Fibroblast of the aortic adventitia (primary cell): Measurements from ENCODE around the gene CNGA4. TPM values are rescaled to one million over a fixed set of nuclear protein-coding genes. Genes with fewer than 3 reads are reported as not detected.

Experiments
- DNase-seq: peaks from one replicate; pipeline ENCODE4 v3.0.0-alpha.2; 2010; ENCODE audit warnings: low read depth
- H3K4me3 ChIP-seq: 2 replicates; pipeline ENCODE4 v1.5.1; 2011; ENCODE audit warnings: low read depth, mild to moderate bottlenecking, control low read depth, low read length, moderate library complexity
- total RNA-seq: library from RNA; depleted of rRNA; stranded (reverse); fragments of >200 nt; gene quantifications from 2 replicates; pipeline ENCODE4 v1.2.3, GENCODE V29; 2012; ENCODE audit warnings: low replicate concordance
- TF ChIP-seq, protein P1 (sequence below): IDR thresholded peaks from 2 replicates; pipeline ENCODE4 v1.5.1; 2011; ENCODE audit warnings: mild to moderate bottlenecking, low read length, control low read depth, inconsistent platforms; ENCODE audit not compliant: insufficient read depth

Gene CNGA4
- total RNA-seq, 1 donor = not detected

DNA sequence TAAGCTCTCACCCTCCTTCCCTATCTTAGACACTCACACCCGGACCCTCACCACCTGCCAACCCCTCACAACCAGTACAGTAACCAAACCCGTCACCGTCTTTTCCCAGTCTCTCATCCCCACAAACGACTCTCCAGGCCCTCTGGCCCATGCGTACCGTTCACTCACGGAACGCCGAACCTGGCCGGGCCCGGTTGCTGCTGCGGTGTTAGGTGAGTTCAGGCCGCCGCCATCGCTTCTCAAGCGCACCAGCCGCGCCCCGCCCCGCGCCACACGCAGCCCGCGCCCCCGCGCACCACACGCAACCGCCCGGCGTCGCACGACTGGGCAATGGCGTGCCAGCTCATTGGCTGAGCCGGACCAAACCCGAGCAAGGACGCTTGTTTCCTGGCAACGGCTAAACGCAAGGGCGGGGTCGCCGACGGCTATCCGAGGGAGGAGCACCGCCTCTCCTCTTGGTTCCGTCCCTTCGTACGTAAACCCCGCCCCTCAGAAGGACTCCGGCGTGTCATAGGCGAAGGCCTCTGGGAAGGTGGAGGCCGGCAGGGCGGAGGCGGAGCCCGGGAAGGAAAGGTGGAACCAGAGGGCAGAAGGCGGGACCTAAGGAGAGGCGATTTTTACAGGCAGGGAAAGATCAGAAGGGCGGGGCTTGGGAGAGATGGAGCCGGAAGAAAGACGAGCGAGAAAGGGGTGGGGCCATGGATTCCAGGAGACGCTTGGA lies 4.3 kb upstream of the CNGA4 start, which contains the start of gene FHIP1B:
TSS of gene FHIP1B (minus strand) at position 250 of the 721 bp plus-strand sequence. CDS start 10,120 bp downstream, outside the sequence.
- DNase-seq = peak; percentile 100
- H3K4me3 ChIP-seq = peak within 1 kb of the TSS; percentile 99
- TF ChIP-seq, protein P1, sequence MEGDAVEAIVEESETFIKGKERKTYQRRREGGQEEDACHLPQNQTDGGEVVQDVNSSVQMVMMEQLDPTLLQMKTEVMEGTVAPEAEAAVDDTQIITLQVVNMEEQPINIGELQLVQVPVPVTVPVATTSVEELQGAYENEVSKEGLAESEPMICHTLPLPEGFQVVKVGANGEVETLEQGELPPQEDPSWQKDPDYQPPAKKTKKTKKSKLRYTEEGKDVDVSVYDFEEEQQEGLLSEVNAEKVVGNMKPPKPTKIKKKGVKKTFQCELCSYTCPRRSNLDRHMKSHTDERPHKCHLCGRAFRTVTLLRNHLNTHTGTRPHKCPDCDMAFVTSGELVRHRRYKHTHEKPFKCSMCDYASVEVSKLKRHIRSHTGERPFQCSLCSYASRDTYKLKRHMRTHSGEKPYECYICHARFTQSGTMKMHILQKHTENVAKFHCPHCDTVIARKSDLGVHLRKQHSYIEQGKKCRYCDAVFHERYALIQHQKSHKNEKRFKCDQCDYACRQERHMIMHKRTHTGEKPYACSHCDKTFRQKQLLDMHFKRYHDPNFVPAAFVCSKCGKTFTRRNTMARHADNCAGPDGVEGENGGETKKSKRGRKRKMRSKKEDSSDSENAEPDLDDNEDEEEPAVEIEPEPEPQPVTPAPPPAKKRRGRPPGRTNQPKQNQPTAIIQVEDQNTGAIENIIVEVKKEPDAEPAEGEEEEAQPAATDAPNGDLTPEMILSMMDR = no peak

DNA sequence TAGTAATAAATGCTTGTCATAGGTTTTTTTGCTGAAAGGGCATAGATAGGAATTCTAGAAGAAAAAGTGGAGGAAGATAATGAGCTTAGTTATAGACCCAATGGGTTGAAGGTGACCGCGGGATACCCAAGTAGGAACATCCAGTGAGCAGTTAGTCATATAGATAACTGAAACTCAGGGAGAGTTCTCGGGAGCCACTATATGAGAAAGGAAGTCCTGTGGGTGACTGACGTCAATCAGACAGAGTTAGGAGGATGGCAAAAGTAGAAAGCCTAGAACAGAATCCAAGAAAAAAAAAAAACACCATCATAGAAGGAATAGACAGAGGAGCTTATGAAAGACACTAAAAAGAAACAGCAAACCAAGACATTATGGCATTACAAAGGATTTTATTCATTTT lies 1.6 kb upstream of the CNGA4 start:
- no peak overlapping the region for H3K4me3 ChIP-seq
- TF ChIP-seq, protein P1 = no peak

DNA sequence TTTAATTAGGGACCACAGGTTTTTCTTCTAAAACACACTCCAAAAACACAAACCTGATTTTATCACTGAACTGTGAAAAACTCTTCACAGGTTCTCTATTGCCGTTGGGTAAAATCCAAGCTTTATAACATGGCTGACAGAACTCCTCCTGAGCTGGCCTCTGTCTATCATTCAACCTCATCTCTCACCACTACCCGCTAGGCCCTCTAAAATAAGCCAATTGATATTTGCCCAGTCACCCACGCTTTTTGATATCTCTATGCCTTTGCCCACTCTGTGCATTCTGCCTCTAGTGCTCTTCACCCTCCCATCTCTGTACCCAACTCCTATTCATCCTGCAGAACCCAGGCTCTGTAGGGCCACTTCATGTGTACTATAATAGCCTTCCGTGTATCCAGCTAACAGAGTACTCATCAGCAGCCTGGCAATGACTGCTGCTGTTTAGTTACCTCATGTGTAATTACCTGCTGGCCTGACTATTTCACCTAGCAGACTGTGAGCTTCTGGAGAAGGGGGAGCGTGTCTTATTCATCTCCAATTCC lies 1.1 kb upstream of the CNGA4 start:
- DNase-seq = no peak
- TF ChIP-seq, protein P1 = no peak
- H3K4me3 ChIP-seq = no peak overlapping the region

More for the DNA sequence above, 1.6 kb upstream of the CNGA4 start:
- DNase-seq = no peak

DNA sequence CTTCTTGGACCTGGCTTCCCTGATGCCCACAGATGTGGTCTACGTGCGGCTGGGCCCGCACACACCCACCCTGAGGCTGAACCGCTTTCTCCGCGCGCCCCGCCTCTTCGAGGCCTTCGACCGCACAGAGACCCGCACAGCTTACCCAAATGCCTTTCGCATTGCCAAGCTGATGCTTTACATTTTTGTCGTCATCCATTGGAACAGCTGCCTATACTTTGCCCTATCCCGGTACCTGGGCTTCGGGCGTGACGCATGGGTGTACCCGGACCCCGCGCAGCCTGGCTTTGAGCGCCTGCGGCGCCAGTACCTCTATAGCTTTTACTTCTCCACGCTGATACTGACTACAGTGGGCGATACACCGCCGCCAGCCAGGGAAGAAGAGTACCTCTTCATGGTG lies 1.2 kb downstream of the CNGA4 start:
- TF ChIP-seq, protein P1 = no peak
- H3K4me3 ChIP-seq = no peak overlapping the region
- no peak for DNase-seq

DNA sequence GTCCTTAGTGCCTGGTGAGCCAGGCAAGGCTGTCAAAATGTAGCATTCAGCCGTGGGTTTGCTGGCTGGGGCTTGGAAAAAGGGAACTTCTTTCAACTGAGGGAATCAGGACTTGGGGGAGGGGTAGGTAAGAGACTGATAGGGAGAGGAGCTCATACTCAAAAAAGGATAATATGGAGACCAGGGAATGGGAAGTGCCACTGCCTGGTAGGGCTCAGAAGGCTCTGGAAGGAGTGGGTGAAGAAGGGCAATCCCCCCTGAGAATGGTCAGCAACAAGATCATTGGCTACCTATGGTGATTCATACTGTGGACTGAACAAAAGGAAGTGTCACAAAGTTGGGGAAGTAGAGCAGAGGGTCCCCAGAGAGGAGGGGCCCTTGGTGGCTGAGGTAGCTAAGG lies 1.9 kb downstream of the CNGA4 start:
- TF ChIP-seq, protein P1 = no peak
- DNase-seq = no peak
- H3K4me3 ChIP-seq = no peak overlapping the region

DNA sequence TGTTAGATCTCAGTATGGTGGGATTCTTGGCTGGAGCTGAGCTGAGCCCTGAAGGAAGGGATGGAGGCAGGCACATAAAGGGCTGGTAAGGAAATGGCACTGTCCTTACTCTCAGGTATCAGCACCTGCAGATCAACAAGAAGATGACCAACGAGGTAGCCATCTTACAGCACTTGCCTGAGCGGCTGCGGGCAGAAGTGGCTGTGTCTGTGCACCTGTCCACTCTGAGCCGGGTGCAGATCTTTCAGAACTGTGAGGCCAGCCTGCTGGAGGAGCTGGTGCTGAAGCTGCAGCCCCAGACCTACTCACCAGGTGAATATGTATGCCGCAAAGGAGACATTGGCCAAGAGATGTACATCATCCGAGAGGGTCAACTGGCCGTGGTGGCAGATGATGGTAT lies 2.4 kb downstream of the CNGA4 start:
- H3K4me3 ChIP-seq = no peak overlapping the region

More for the DNA sequence above, 2.4 kb downstream of the CNGA4 start:
- no peak for DNase-seq
- TF ChIP-seq, protein P1 = no peak
